HG02885 (cell line): ENCODE data around the gene PIBF1.
"Not testable (repeated sequence)": the region's sequence is repeated elsewhere in the genome, so short reads cannot be mapped to it uniquely, and the experiment has no call there.

Experiments used
- ATAC-seq: cut with Tn5 transposase; IDR thresholded peaks from one replicate; pipeline ENCODE4 v1.9.1; 2021; ENCODE audit warnings: mild to moderate bottlenecking; ENCODE audit not compliant: unreplicated experiment, poor library complexity

Gene PIBF1

DNA sequence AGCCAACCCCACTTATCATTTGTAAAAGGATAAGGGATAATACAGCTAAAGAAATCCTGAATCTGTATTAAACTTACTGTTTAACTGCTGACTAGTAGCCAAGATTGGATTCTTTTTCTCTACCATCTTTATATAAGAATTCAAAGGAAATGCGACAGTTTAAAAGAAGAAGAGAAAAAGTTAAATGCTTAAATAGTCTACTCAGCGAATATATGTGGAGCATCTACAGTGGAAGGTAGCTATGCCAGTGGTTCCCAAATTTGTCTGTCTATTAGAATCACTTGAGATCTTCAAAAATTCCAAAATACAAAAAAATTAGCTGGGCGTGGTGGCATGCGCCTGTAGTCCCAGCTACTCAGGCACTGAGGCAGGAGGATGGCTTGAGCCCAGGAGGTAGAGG is 216.1 kb downstream of the PIBF1 start:
- no peak for ATAC-seq

DNA sequence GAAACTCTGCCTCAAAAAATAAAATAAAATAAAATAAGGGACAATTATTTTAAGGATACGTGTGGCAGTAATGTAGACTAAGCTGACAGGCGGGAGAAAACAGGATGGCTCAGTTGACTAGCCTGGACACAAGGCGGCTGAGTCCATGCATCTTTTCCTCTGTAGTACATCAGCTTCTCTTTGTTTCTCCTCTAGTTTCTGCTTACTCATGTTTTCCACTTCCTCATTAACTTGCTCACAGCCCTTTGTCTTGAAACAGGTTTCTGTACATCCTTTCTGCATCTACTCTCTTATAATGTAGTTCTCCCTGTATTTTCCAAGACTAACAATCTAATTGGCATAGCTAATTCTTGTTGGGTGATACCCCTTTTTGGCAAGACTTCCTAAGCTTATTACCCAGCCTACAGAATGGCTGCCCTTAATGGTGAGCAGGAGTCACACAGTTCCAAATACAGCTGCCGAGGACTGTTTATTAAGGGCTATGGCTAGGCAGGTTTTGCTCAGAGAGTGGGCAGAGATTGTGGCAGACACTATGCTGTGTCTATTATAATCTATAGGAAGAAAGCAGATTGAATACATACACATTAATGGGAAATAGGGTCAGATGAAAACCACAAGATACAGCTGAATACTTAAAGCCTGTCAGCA is 218.2 kb downstream of the PIBF1 start:
- ATAC-seq = peak; percentile 90

DNA sequence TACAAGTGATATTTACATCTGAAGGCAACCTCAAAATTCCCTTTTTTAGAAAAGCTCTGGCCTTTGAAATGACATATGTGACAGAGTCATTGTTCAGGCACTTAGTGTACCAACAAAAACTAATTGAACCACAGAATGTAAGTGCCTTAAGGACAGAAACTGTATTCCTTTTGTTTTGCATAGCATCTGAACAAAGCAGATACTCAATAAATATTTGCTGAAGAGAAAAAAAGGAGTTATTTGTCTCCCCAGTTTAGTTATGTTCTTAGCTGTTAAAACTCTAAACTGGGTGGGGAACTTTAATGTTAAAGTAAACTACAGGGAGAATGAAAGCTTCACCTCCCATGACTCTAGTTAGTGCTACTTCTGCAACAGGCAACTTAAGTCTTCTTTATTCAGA is 220.0 kb downstream of the PIBF1 start:
- ATAC-seq = no peak

DNA sequence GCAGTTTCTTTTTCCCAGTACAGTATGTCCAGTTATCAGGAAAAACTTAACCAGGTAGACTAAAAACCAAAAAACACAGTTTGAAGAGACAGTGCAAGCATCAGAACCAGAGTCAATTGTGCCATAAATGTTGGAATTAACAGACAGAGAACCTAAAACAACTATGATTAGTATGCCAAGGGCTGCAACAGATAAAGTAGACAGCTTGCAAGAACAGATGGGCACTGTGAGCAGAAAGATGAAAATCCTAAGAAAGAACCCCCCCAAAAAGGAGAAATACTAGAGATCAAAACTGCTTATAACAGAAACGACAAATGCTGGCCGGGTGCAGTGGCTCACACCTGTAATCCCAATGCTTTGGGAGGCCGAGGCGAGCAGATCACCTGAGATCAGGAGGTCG is 229.8 kb downstream of the PIBF1 start:
- no peak for ATAC-seq

DNA sequence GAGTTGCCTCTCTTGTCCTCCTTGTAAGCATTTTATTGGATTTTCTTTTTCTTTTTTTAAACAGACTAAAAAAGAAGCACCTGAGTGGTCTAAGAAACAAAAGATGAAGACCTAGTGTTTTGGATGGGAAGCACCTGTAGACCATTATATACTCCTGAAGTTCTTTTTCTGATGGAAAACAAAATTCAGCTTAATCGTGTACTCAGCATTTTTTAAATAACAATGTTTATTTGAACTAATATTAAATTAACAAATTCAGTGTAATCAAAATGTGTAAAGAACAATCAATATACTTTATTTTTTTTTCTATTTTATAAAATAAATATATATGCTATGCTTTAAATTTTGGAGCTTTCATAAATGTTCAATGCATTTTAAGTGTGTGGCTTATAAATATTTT is 233.9 kb downstream of the PIBF1 start:
- no peak for ATAC-seq

DNA sequence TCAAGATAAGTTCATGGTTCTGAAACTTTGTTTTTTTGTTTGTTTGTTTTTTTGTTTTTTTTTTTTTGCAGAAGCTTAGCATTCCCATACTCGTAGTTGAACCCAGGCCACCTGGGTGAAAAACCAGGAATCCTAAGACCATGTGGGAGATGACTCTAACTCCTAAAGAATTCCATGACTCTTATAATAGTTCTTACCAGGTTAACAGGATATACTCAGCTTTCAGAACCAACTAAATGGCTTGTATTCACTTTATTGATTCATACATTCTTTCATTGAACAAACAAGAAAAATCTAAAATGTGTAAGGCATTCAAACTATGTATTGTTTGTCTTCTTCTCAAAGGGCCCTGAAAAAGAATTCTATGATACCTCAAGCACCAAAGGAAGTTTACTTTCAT is 236.4 kb downstream of the PIBF1 start:
- ATAC-seq = no peak

DNA sequence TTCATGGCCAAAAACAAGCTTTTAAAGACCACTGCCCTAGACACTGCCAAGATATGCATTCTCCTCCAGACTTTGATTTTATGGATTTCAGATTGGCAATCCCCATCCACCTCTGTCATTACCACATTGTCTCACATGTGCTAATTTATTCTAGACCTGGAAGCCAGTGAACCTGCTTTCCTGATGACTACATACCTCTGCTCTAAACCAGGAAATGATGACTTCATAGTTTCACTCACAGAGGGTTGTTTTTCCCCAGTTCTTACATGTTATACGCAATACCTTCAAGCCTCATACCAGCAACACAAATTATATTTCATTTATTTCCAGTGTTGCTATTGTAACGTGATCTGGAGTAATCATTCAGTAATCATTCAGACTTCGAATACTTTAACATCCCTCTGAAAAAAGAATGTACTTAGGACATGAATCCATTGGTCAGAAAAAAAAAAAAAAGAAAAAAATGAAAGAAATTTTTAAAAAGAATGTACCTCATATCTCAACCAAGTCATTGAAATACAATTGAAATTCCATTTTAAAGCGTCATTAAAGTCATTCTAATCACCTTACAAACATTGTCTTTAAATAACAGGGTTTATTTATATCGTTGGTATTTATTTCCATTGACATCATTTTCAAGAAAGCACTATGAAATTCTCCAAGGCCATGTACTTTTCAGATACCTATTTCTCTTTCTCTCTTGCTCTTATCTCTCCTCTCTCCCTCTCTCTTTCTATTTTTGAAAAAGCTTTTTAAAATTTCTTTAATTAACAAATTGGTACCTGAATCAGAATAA is 243.5 kb downstream of the PIBF1 start:
- ATAC-seq = peak; percentile 63

DNA sequence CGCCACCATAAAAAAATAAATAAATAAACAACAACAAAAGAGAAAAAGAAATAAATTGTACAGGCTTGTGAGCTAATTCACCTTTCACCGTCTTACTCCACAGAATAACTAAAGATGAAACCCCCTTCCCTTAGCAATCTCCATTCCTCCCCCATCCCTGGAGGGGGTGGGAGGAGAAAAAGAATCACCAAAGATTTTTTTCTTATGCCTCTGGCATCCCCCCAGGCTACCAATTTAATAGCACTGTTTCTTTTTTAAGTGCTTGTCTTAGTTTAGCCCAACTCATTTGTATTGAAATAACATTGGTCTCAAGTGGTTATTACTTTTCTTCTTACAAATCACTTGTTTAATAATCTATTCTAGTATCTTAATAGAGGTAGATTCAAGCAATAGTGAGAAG is 253.0 kb downstream of the PIBF1 start:
- ATAC-seq = no peak

DNA sequence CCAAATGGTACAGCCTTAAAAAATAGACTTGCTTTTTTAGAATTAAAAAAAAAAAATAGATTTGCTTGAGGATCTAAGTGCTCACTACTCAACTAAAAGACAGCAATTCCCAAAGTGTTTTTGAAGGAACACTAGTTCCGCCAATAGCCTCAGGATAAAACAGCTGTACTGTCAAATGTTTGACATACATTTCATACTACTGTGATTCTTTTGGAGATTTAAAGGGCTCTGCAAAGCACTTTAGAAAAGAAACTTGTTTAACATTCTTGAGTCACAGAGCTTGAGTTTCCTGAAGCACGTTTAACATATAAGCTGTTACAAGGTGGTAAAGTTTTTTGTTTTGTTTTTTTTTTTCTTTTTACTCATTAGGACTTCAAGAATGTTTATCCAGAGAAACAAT is 253.7 kb downstream of the PIBF1 start:
- no peak for ATAC-seq

DNA sequence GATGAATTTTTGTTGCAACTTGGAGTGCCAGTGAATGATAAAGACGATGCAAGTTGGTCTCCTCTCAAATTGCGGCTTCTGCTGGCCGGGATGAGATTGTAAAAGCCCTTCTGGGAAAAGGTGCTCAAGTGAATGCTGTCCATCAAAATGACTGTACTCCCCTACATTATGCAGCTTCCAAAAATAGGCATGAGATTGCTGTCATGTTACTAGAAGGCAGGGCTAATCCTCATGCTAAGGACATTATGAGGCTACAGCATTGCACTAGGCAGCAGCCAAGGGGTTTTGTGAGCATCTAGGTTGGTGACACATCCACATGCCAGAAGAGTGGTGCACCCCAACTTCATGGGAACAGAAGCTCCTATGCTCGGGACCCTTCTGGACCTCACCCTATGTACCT is 254.6 kb downstream of the PIBF1 start:
- ATAC-seq = no peak

DNA sequence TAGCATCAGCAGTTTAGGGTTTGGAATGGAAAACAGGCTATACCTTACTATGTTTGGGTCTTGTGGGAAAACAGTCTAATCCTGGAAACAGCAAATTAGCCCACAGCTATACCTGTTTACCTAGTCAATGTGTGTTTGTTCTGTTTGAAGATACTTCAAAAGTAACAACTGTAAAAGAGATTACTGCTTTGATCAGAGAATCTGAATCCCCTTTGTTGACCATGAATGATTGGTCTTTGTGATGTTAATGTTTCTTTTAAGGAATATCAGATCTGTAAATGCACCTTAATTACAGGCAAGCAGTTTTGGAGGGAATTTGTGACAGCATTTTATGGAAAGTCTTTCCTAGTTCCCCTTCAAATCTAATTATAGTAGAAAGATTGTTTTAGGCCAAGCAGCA is 256.1 kb downstream of the PIBF1 start:
- ATAC-seq = no peak

DNA sequence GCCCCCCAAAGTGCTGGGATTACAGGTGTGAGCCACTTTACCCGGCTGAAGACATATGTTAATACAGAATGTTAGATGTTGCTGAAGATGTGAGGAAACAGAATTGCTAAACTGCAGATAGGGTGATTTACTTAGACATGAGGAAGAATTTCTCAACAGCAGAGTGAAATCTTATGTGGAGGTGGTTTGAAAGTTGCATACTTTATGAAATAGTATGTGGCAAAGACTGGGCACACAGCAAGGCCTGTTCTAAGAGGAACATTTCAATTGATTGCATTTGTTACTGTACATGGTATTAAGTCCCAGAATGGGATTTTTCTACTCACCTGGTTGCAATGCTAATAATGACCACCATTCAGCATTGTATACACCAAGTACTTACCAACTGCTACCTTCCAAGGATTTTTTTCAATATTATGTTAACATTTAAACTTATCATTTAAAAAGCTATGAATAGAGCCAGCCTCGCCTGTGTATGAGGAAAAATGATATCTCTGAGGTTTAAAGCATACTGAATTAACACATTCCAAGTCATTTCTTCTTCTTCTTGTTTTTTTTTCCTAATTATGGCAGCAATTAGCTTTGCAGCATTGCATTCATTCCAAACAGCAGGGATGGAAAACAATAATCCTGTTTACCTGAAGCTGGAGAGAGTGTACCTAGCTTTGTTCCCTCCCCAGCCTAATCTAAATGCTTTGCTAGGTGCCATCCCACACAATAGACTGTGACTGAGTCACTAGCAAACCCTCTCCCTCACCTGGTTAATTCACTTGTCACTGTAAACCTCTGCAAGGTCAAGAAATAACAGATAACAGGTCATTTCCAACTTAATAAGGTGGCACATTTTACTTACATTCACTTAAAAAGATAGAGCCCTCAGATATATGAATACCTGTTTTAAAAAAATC is 257.5 kb downstream of the PIBF1 start:
- no peak for ATAC-seq

DNA sequence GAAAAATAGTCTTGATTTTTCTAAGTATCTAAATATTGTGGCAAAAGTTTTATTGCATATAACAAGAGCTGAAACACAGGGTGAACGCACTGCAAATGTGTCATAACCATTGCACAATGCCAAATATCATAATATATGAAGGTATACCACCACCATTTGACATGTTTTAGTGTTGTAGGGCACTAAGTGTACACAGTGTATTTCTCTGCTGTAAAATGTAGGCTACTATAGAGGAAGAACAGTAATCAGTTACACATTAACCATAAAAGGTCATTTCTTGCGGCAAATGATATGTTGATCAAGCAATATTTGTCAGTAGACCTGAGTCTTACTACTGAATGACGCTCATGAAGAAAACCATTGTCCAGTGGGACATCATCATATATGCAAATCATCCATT is 258.6 kb downstream of the PIBF1 start:
- no peak for ATAC-seq

DNA sequence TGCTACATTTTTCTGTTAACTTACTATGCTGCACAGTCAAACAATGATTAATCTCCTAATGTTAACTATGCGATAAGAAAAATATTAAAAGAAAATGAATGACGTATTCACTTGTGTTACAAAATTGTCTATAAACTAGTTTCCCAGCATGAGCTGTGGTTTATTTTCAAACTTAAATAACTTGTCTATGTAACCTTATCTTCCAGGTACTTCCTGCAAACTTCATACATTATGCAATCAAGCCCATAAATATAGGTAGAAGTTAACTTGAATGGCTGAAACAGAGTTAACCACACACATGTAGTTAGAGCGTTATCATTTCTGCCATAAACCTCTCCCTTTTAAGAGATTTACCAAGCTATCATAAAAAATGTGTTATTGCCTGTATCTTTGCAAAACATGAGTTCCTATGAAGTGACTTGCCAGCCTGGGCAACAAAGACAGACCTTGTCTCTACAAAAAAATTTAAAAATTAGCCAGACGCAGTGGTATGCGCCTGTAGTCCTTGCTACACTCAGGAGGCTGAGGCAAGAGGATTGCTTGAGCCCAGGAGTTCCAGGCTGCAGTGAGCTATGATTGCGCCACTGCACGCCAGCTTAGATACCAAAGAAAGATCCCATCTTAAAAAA is 259.1 kb downstream of the PIBF1 start:
- no peak for ATAC-seq

DNA sequence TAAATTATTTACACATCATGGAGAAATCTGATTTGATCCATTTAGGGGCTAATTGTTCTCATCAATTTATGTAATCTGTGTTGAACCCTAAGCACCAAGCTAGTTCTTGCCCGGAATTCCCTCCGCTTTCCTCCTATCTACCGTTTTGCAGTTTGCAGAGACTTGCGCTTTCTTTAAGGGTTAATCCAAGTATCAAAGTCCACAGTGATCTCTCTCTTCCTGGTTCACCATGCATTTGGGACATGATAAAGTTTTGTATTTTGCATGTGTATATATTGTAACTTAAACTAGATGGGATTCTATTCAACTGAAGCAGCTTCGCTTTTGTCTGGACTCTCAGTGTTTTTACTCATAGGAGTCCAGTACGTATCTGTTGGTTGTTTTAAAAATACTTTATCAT is 263.1 kb downstream of the PIBF1 start:
- no peak for ATAC-seq

DNA sequence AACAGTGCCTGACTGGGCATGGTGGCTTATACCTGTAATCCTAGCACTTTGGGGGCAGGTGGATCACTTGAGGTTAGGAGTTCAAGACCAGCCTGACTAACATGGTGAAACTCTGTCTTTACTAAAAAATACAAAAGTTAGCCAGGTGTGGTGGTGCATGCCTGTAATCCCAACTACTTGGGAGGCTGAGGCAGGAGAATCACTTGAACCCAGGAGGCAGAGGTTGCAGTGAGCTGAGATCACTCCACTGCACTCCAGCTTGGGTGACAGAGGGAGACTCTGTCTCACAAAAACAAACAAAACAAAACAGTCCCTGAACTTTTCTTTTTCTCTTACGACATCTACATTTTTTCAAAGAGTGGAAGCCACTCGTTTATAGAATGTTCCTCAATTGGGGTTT is 266.7 kb downstream of the PIBF1 start:
- ATAC-seq = not testable (repeated sequence)

DNA sequence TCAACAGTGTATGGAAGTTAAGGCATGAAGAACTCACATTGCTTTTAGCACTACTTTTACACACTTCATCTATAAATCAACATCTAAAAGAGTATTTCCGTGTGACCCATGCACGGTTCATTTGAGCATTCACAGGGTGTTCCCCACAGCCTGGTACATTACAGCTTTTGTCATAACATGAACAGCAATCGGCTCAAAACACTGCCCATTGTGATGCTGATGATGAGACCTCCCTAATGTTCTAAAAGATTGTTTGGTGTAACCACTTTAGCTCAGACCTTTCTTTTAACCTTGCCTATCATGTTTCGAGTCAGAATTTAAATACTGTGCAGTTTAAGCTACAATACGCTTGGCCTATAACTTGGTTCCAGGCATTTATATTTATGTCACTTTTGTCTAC is 272.8 kb downstream of the PIBF1 start:
- no peak for ATAC-seq

DNA sequence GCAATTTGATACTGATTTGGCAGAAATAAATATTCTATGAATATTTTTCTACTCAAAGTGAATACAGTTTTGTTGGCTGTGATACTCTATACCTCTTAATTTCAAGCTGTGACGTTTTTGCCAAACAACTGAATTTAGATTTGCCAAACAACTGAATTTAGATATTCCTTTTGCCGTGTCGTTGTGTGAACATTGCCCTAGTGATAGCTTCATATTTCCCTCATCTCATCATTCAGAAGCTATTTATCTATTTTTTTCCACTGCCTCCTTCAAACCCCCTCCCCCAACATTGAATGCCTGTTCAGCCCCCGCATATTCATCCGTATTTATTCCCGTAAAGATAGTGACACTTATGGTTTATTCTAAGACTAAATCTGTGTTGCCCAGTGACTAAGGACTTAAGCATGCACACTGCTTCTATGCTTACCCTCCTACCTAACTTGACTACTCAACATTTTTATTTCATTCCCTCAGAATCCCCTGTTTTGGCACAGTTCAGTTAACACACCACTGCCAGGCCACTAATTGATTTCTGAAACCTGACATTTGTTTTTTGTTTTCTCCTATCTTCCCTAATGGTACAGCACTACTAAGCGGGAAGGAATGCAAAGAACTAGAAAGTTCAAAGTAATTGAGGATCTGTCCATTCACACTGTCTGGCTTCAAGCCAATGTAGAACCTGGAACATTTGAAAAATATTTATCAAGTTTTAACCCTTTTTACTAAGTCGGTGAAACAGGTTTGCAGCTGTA is 274.1 kb downstream of the PIBF1 start:
- no peak for ATAC-seq

DNA sequence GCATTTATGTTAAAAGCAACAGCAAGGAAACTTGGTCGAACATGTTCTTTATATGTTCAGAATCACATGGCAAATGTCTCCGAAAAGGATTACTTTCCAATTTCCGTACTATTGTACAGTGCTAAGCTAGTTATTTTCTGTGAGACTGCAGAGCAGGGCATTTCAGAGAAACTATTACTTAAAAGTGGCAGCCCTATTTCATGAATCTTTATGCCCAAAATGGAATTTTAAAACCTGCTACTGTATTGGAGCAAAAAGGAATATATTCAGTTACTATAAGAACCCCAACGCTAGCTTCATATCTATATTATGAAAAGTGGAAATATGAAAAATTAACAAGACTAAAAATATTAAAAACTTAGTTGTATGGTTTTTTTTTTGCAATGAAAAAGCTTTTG is 274.6 kb downstream of the PIBF1 start:
- no peak for ATAC-seq
